H9 (cell line): ENCODE results near the gene GLCCI1. TPM values are rescaled to one million over a fixed set of nuclear protein-coding genes. Genes with fewer than 3 reads are reported as not detected.

Source experiments
- DNase-seq: peaks from one replicate; pipeline ENCODE4 v3.0.0-alpha.2; 2017
- H2AFZ ChIP-seq: one replicate; pipeline ENCODE4 v1.6.1; 2013; ENCODE audit warnings: mild to moderate bottlenecking, low read length, control low read depth, moderate library complexity
- H2AK5ac ChIP-seq: 2 replicates; pipeline ENCODE4 v1.6.1; 2013; ENCODE audit warnings: low read length, control low read depth, mixed read lengths; ENCODE audit not compliant: insufficient read length
- H2BK120ac ChIP-seq: one replicate; pipeline ENCODE4 v1.6.1; 2013; ENCODE audit warnings: low read depth, mild to moderate bottlenecking, low read length, control low read depth, inconsistent platforms; ENCODE audit not compliant: poor library complexity, severe bottlenecking
- H2BK12ac ChIP-seq: 2 replicates; pipeline ENCODE4 v1.6.1; 2013; ENCODE audit warnings: low read length, control low read depth, mixed read lengths, low read depth; ENCODE audit not compliant: insufficient read length
- H2BK15ac ChIP-seq: 2 replicates; pipeline ENCODE4 v1.6.1; 2013; ENCODE audit warnings: low read depth, low read length, control low read depth
- H2BK20ac ChIP-seq: one replicate; pipeline ENCODE4 v1.6.1; 2013; ENCODE audit warnings: low read depth, mild to moderate bottlenecking, low read length, control low read depth, inconsistent platforms; ENCODE audit not compliant: poor library complexity, severe bottlenecking
- H2BK5ac ChIP-seq: 2 replicates; pipeline ENCODE4 v1.6.1; 2013; ENCODE audit warnings: low read length, control low read depth, mixed read lengths; ENCODE audit not compliant: insufficient read length
- H3K14ac ChIP-seq: 2 replicates; pipeline ENCODE4 v1.6.1; 2013; ENCODE audit warnings: low read length, control low read depth; ENCODE audit not compliant: insufficient read depth
- H3K18ac ChIP-seq: 2 replicates; pipeline ENCODE4 v1.6.1; 2013; ENCODE audit warnings: low read depth, mild to moderate bottlenecking, mixed read lengths, low read length, control low read depth; ENCODE audit not compliant: insufficient read length
- H3K23ac ChIP-seq: 2 replicates; pipeline ENCODE4 v1.6.1; 2013; ENCODE audit warnings: low read length, control low read depth, mixed read lengths, low read depth; ENCODE audit not compliant: insufficient read length
- H3K23me2 ChIP-seq: 2 replicates; pipeline ENCODE4 v1.6.1; 2013; ENCODE audit warnings: low read depth, mild to moderate bottlenecking, mixed read lengths, low read length, control low read depth; ENCODE audit not compliant: insufficient read length, poor library complexity, severe bottlenecking
- H3K27ac ChIP-seq: 2 replicates; pipeline ENCODE4 v1.5.1; 2013; ENCODE audit warnings: low read length, control low read depth, mixed read lengths, low read depth; ENCODE audit not compliant: insufficient read length
- H3K27me3 ChIP-seq: 2 replicates; pipeline ENCODE4 v1.6.1; 2013; ENCODE audit warnings: low read length, control low read depth, inconsistent platforms; ENCODE audit not compliant: insufficient read depth
- H3K4ac ChIP-seq: 2 replicates; pipeline ENCODE4 v1.6.1; 2013; ENCODE audit warnings: low read depth, mild to moderate bottlenecking, control low read depth, inconsistent platforms, low read length, moderate library complexity
- H3K4me1 ChIP-seq: 2 replicates; pipeline ENCODE4 v1.6.1; 2013; ENCODE audit warnings: low read length, control low read depth, inconsistent platforms; ENCODE audit not compliant: insufficient read depth
- H3K4me2 ChIP-seq: 2 replicates; pipeline ENCODE4 v1.6.1; 2013; ENCODE audit warnings: low read length, control low read depth, mixed read lengths; ENCODE audit not compliant: insufficient read length, insufficient read depth
- H3K56ac ChIP-seq: 2 replicates; pipeline ENCODE4 v1.6.1; 2013; ENCODE audit warnings: low read depth, mild to moderate bottlenecking, mixed read lengths, low read length, control low read depth; ENCODE audit not compliant: insufficient read length
- H3K79me1 ChIP-seq: 2 replicates; pipeline ENCODE4 v1.6.1; 2013; ENCODE audit warnings: low read depth, mild to moderate bottlenecking, moderate library complexity, low read length, control low read depth, inconsistent platforms; ENCODE audit not compliant: insufficient read depth, poor library complexity, severe bottlenecking
- H3K79me2 ChIP-seq: 2 replicates; pipeline ENCODE4 v1.6.1; 2013; ENCODE audit warnings: low read length, control low read depth, inconsistent platforms; ENCODE audit not compliant: insufficient read depth
- H3K9ac ChIP-seq: 2 replicates; pipeline ENCODE4 v1.6.1; 2013; ENCODE audit warnings: low read length, control low read depth, mixed read lengths; ENCODE audit not compliant: insufficient read length; ENCODE audit errors: extremely low read depth
- H3K9me3 ChIP-seq: one replicate; pipeline ENCODE4 v1.6.1; 2013; ENCODE audit warnings: low read depth, low read length, inconsistent platforms; ENCODE audit not compliant: control insufficient read depth
- H3T11ph ChIP-seq: one replicate; pipeline ENCODE4 v1.6.1; 2013; ENCODE audit warnings: mild to moderate bottlenecking, low read length, control low read depth, inconsistent platforms
- H4K20me1 ChIP-seq: one replicate; pipeline ENCODE4 v1.6.1; 2013; ENCODE audit not compliant: control insufficient read depth, insufficient read length, insufficient read depth
- H4K5ac ChIP-seq: 2 replicates; pipeline ENCODE4 v1.6.1; 2013; ENCODE audit warnings: low read depth, mild to moderate bottlenecking, mixed read lengths, low read length, control low read depth; ENCODE audit not compliant: insufficient read length
- H4K8ac ChIP-seq: replicated peaks from 2 replicates; pipeline ENCODE4 v1.6.1; 2013; ENCODE audit warnings: low read length, control low read depth, mixed read lengths, low read depth; ENCODE audit not compliant: insufficient read length
- H4K91ac ChIP-seq: 2 replicates; pipeline ENCODE4 v1.6.1; 2013; ENCODE audit warnings: low read depth, mild to moderate bottlenecking, moderate library complexity, mixed read lengths, low read length, control low read depth; ENCODE audit not compliant: insufficient read length
- H3K27ac Mint-ChIP-seq, 3 experiments: 2 replicates in 2 of 3; 3 replicates in 1 of 3; pipeline ENCODE4 v1.8.0; 2020 to 2021; ENCODE audit warnings: mixed read lengths in 3 of 3, mild to moderate bottlenecking in 1 of 3, moderate library complexity in 1 of 3
- H3K27me3 Mint-ChIP-seq: 2 replicates; pipeline ENCODE4 v1.8.0; 2021; ENCODE audit warnings: low read depth, mild to moderate bottlenecking, moderate library complexity, mixed read lengths
- H3K36me3 Mint-ChIP-seq, 3 experiments: 2 replicates in 2 of 3; 3 replicates in 1 of 3; pipeline ENCODE4 v1.8.0; 2020 to 2021; ENCODE audit warnings: low read depth in 3 of 3, mixed read lengths in 3 of 3; ENCODE audit not compliant: insufficient read depth in 1 of 3
- H3K4me1 Mint-ChIP-seq, 2 experiments: 2 replicates each; pipeline ENCODE4 v1.8.0; 2020; ENCODE audit warnings: mixed read lengths in 2 of 2
- H3K4me3 Mint-ChIP-seq, 2 experiments: 2 replicates in 1 of 2; 3 replicates in 1 of 2; pipeline ENCODE4 v1.8.0; 2020 to 2021; ENCODE audit warnings: mild to moderate bottlenecking in 2 of 2, mixed read lengths in 2 of 2, moderate library complexity in 1 of 2
- H3K9me3 Mint-ChIP-seq, 2 experiments: 2 replicates in 1 of 2; 3 replicates in 1 of 2; pipeline ENCODE4 v1.8.0; 2020; ENCODE audit warnings: mild to moderate bottlenecking in 2 of 2, mixed read lengths in 2 of 2, moderate library complexity in 1 of 2
- WGBS: extraction: QIAGEN DNeasy Blood & Tissue Kit; methylation state at CpG from one replicate; pipeline ENCODE4 v1.1.7; 2013; ENCODE audit warnings: missing lambda C conversion rate, low lambda C conversion rate, mixed read lengths; ENCODE audit not compliant: insufficient read length; ENCODE audit errors: extremely low coverage; 5-methylcytosine and 5-hydroxymethylcytosine counted together
- total RNA-seq: library from RNA; stranded (reverse); gene quantifications from 2 replicates; pipeline ENCODE4 v1.2.1, GENCODE V29; 2021
- TF ChIP-seq, protein P1 (sequence below): fragments of 200-600 bp; sonication (generic); conservative IDR thresholded peaks from 3 replicates; pipeline ENCODE4 v1.8.0; 2021; ENCODE audit warnings: antibody characterized with exemption, mild to moderate bottlenecking

GLCCI1 gene
- total RNA-seq, 1 experiment from 2014 or later: 19.1 TPM

DNA sequence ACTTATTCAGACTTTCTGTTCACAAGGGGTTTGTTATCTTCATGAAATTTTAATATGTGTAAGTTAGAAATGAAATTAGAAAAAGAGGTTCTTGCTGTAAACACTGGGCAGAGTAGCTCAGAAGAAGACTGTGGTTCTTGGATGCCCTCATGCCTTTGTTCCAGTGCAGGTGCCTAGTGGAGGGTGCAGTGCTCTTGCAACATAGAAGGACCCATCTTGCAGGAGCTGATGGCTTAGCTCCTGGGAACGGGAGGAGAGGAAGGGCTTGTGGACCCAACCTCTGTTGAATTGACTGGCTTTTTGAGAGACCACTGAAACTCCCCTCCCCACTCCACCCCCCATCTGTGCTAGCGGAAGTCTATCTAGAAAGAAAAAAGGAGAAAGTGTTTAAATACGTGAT, 116.8 kb downstream of the GLCCI1 start:
- H3K14ac ChIP-seq: no peak overlapping the region
- no peak overlapping the region for H4K8ac ChIP-seq
- no peak overlapping the region for H2BK20ac ChIP-seq
- H3K79me1 ChIP-seq: no peaks in the 10 kb centered on the region
- peak overlapping the region in 2 of 3 experiments; percentile 57 to 85; a peak in 3 of 7 replicates for H3K27ac Mint-ChIP-seq
- H2AK5ac ChIP-seq: no peak overlapping the region
- H3K4me2 ChIP-seq: no peak overlapping the region
- no peak overlapping the region for H4K91ac ChIP-seq
- no peak overlapping the region for H3K56ac ChIP-seq
- no peaks in the 10 kb centered on the region for H3K9me3 Mint-ChIP-seq
- no peaks in the 10 kb centered on the region for H4K20me1 ChIP-seq
- no peak overlapping the region for H2BK12ac ChIP-seq
- no peaks in the 10 kb centered on the region for H3K27me3 ChIP-seq
- no peak overlapping the region for H2BK120ac ChIP-seq
- H2BK15ac ChIP-seq: no peak overlapping the region
- no peak overlapping the region for H3K18ac ChIP-seq
- H3K27ac ChIP-seq: no peak overlapping the region
- H3K27me3 Mint-ChIP-seq: no peaks in the 10 kb centered on the region
- H3K4ac ChIP-seq: no peak overlapping the region
- H3K4me1 ChIP-seq: 0 out of 2 replicates have a peak, but pooled peaks cover 2% of the 10 kb centered on the region
- no CpG with 5 or more reads among the region's 3 CpGs for WGBS
- H2AFZ ChIP-seq: no peak overlapping the region
- H3T11ph ChIP-seq: no peak overlapping the region
- H2BK5ac ChIP-seq: no peak overlapping the region
- TF ChIP-seq, protein P1, sequence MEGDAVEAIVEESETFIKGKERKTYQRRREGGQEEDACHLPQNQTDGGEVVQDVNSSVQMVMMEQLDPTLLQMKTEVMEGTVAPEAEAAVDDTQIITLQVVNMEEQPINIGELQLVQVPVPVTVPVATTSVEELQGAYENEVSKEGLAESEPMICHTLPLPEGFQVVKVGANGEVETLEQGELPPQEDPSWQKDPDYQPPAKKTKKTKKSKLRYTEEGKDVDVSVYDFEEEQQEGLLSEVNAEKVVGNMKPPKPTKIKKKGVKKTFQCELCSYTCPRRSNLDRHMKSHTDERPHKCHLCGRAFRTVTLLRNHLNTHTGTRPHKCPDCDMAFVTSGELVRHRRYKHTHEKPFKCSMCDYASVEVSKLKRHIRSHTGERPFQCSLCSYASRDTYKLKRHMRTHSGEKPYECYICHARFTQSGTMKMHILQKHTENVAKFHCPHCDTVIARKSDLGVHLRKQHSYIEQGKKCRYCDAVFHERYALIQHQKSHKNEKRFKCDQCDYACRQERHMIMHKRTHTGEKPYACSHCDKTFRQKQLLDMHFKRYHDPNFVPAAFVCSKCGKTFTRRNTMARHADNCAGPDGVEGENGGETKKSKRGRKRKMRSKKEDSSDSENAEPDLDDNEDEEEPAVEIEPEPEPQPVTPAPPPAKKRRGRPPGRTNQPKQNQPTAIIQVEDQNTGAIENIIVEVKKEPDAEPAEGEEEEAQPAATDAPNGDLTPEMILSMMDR: no peak
- peaks cover 4 to 11% (median 8%) of the 10 kb centered on the region in 3 experiments; a peak in 5 of 7 replicates for H3K36me3 Mint-ChIP-seq
- H3K23me2 ChIP-seq: no peaks in the 10 kb centered on the region
- H4K5ac ChIP-seq: no peak overlapping the region
- peaks cover 25 to 29% of the 10 kb centered on the region in 2 experiments for H3K4me1 Mint-ChIP-seq
- H3K23ac ChIP-seq: no peak overlapping the region
- H3K79me2 ChIP-seq: no peaks in the 10 kb centered on the region
- DNase-seq: no peak
- no peak overlapping the region for H3K4me3 Mint-ChIP-seq
- H3K9ac ChIP-seq: no peak overlapping the region
- H3K9me3 ChIP-seq: no peaks in the 10 kb centered on the region
